Stimulated activated CD8-positive, alpha-beta memory T cell treated with anti-CD3 and anti-CD28 coated beads, Interleukin-12 subunit alpha, Interleukin-12 subunit beta, amount 100 ng/mL, for 24 hours (primary cell): ENCODE results near the gene CD63.

ENCODE experiments used
- DNase-seq: peaks from one replicate; pipeline ENCODE4 v3.0.0-alpha.2; 2020; ENCODE audit errors: extremely low read depth

Gene CD63

GRCh38 chr12:55705782-55706402 is 22.9 kb downstream of the CD63 start:
- DNase-seq, result no peak

- DNase-seq, result no peak
These were observed 23.7 kb downstream of the CD63 start for GRCh38 chr12:55704824-55705718.

GRCh38 chr12:55703901-55704761 is 24.7 kb downstream of the CD63 start:
- DNase-seq, result no peak

GRCh38 chr12:55703288-55703687 is 25.5 kb downstream of the CD63 start:
- DNase-seq, result no peak

GRCh38 chr12:55702861-55703260 is 25.9 kb downstream of the CD63 start:
- DNase-seq, result no peak

GRCh38 chr12:55700255-55701018 is 28.4 kb downstream of the CD63 start:
- DNase-seq, result no peak

- no peak for DNase-seq
These were observed 29.2 kb downstream of the CD63 start for GRCh38 chr12:55699471-55700055.

- DNase-seq, result no peak
These were observed 29.8 kb downstream of the CD63 start for GRCh38 chr12:55698965-55699364.

- no peak for DNase-seq
These were observed 30.4 kb downstream of the CD63 start for GRCh38 chr12:55698241-55698955.

GRCh38 chr12:55697686-55698085 is 31.1 kb downstream of the CD63 start:
- no peak for DNase-seq

GRCh38 chr12:55696796-55697462 is 31.9 kb downstream of the CD63 start:
- no peak for DNase-seq

GRCh38 chr12:55696141-55696540 is 32.7 kb downstream of the CD63 start:
- no peak for DNase-seq

- no peak for DNase-seq
These were observed 33.5 kb downstream of the CD63 start for GRCh38 chr12:55695349-55695748.

GRCh38 chr12:55694651-55695050 is 34.2 kb downstream of the CD63 start:
- no peak for DNase-seq

GRCh38 chr12:55694188-55694515 is 34.7 kb downstream of the CD63 start:
- DNase-seq, result no peak

- DNase-seq, result no peak
These were observed 35.3 kb downstream of the CD63 start for GRCh38 chr12:55693323-55694187.

- no peak for DNase-seq
These were observed 36.0 kb downstream of the CD63 start for GRCh38 chr12:55692631-55693322.
